Suprapubic skin (tissue), 4 donors: ENCODE measurements around the gene TMEM184B. TPM values are rescaled to one million over a fixed set of nuclear protein-coding genes. Genes with fewer than 3 reads are reported as not detected.

Experiments
- DNase-seq, 2 donors: peaks; one replicate each; pipeline ENCODE4 v3.0.0-alpha.2; 2019; ENCODE audit warnings: low spot score in 2 of 2
- H3K27ac ChIP-seq: fragments of 200-600 bp; sonication (generic); one replicate; pipeline ENCODE4 v1.5.1; 2019
- H3K27me3 ChIP-seq: fragments of 200-600 bp; sonication (generic); one replicate; pipeline ENCODE4 v1.5.1; 2019
- H3K36me3 ChIP-seq: fragments of 200-600 bp; sonication (generic); one replicate; pipeline ENCODE4 v1.5.1; 2019
- H3K4me1 ChIP-seq: fragments of 200-600 bp; sonication (generic); one replicate; pipeline ENCODE4 v1.5.1; 2019
- H3K4me3 ChIP-seq: fragments of 200-600 bp; sonication (generic); one replicate; pipeline ENCODE4 v1.5.1; 2019; ENCODE audit warnings: mild to moderate bottlenecking
- H3K9me3 ChIP-seq: fragments of 200-600 bp; sonication (generic); one replicate; pipeline ENCODE4 v1.5.1; 2019
- EP300 ChIP-seq: sonication (generic); formaldehyde crosslinking; IDR thresholded peaks from one replicate; pipeline ENCODE4 v1.6.1; 2017; ENCODE audit warnings: antibody characterized with exemption
- POLR2A ChIP-seq, 2 donors: fragments of 450-650 bp; IDR thresholded peaks; one replicate each; pipeline ENCODE4 v1.6.1; 2017; ENCODE audit warnings: antibody characterized with exemption in 2 of 2, mild to moderate bottlenecking in 2 of 2, moderate library complexity in 2 of 2
- POLR2AphosphoS5 ChIP-seq, 3 donors: sonication (generic); formaldehyde crosslinking; IDR thresholded peaks; one replicate each; pipeline ENCODE4 v1.6.1; 2017; ENCODE audit warnings: antibody characterized with exemption in 3 of 3
- WGBS: methylation state at CpG from one replicate; pipeline ENCODE4 v1.1.5; 2018; 5-methylcytosine and 5-hydroxymethylcytosine counted together
- total RNA-seq, 4 donors: library from RNA; depleted of rRNA; stranded (reverse); fragments of >200 nt; gene quantifications; one replicate each; pipeline ENCODE4 v1.1.0, GENCODE V29; 2016
- TF ChIP-seq, protein P1 (sequence below), 2 donors: fragments of 200-600 bp in 1 of 2; fragments of 450-650 bp in 1 of 2; sonication (generic) in 1 of 2; IDR thresholded peaks; one replicate each; pipeline ENCODE4 v1.5.1; 2016 to 2019; ENCODE audit warnings: antibody characterized with exemption in 2 of 2, mild to moderate bottlenecking in 1 of 2, moderate library complexity in 1 of 2

The TMEM184B gene
- total RNA-seq, 4 donors from 2014 or later = 41.5 to 54.9 (median 46.0) TPM

GRCh38 chr22:38175206-38176118, 97.3 kb downstream of the TMEM184B start:
- 90% methylated on average over 17 of the region's 17 CpGs for WGBS
- Histone ChIP-seq H3K4me3 (no peak overlapping the region), H3K36me3 (no peaks in the 10 kb centered on the region), H3K9me3 (no peaks in the 10 kb centered on the region), H3K4me1 (peaks cover 70% of the 10 kb centered on the region), H3K27ac (peak overlapping the region; percentile 82), H3K27me3 (no peaks in the 10 kb centered on the region)
- no peak for TF ChIP-seq EP300
- peak in 1 of 2 donors; percentile 62 for DNase-seq

GRCh38 chr22:38174626-38175025, 98.2 kb downstream of the TMEM184B start:
- WGBS = 92% methylated on average over 14 of the region's 14 CpGs

GRCh38 chr22:38173641-38173906, 99.2 kb downstream of the TMEM184B start:
- DNase-seq = no peak
- no peak overlapping the region for H3K27ac ChIP-seq
- peaks cover 54% of the 10 kb centered on the region for H3K4me1 ChIP-seq
- H3K27me3 ChIP-seq = no peaks in the 10 kb centered on the region
- H3K9me3 ChIP-seq = no peaks in the 10 kb centered on the region
- TF ChIP-seq POLR2A (IDR thresholded peaks at IDR 0.05) (no peak), EP300 (no peak), POLR2AphosphoS5 (IDR thresholded peaks at IDR 0.05) (no peak)
- TF ChIP-seq, protein P1, sequence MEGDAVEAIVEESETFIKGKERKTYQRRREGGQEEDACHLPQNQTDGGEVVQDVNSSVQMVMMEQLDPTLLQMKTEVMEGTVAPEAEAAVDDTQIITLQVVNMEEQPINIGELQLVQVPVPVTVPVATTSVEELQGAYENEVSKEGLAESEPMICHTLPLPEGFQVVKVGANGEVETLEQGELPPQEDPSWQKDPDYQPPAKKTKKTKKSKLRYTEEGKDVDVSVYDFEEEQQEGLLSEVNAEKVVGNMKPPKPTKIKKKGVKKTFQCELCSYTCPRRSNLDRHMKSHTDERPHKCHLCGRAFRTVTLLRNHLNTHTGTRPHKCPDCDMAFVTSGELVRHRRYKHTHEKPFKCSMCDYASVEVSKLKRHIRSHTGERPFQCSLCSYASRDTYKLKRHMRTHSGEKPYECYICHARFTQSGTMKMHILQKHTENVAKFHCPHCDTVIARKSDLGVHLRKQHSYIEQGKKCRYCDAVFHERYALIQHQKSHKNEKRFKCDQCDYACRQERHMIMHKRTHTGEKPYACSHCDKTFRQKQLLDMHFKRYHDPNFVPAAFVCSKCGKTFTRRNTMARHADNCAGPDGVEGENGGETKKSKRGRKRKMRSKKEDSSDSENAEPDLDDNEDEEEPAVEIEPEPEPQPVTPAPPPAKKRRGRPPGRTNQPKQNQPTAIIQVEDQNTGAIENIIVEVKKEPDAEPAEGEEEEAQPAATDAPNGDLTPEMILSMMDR (IDR thresholded peaks at IDR 0.05) = no peak
- H3K4me3 ChIP-seq = no peak overlapping the region
- WGBS = 98% methylated on average over 4 of the region's 4 CpGs
- no peaks in the 10 kb centered on the region for H3K36me3 ChIP-seq

More at GRCh38 chr22:38174626-38175025, 98.2 kb downstream of the TMEM184B start:
- Histone ChIP-seq H3K27ac (no peak overlapping the region), H3K27me3 (no peaks in the 10 kb centered on the region), H3K4me1 (peaks cover 61% of the 10 kb centered on the region), H3K9me3 (no peaks in the 10 kb centered on the region), H3K36me3 (no peaks in the 10 kb centered on the region), H3K4me3 (no peak overlapping the region)
- peak in 1 of 2 donors; percentile 65 for DNase-seq
- no peak for TF ChIP-seq POLR2AphosphoS5 (IDR thresholded peaks at IDR 0.05)
- no peak for TF ChIP-seq POLR2A (IDR thresholded peaks at IDR 0.05)
- TF ChIP-seq, protein P1 (IDR thresholded peaks at IDR 0.05) = no peak
- no peak for TF ChIP-seq EP300

- H3K36me3 ChIP-seq = peaks cover 3% of the 10 kb centered on the region
- peak in 2 of 3 donors; percentile 79 to 81 for TF ChIP-seq POLR2AphosphoS5 (IDR thresholded peaks at IDR 0.05)
- no peak for TF ChIP-seq POLR2A (IDR thresholded peaks at IDR 0.05)
- TF ChIP-seq, protein P1 (IDR thresholded peaks at IDR 0.05) = no peak
- TF ChIP-seq EP300 = no peak
- no peak overlapping the region for H3K4me3 ChIP-seq
- peaks cover 53% of the 10 kb centered on the region for H3K4me1 ChIP-seq
- peak overlapping the region; percentile 82 for H3K27ac ChIP-seq
- no peaks in the 10 kb centered on the region for H3K27me3 ChIP-seq
- peak; percentile 84 to 87 for DNase-seq
- no peaks in the 10 kb centered on the region for H3K9me3 ChIP-seq
- 47% methylated on average over 16 of the region's 16 CpGs for WGBS
Observed at GRCh38 chr22:38172832-38173640, 99.8 kb downstream of the TMEM184B start.

DNA sequence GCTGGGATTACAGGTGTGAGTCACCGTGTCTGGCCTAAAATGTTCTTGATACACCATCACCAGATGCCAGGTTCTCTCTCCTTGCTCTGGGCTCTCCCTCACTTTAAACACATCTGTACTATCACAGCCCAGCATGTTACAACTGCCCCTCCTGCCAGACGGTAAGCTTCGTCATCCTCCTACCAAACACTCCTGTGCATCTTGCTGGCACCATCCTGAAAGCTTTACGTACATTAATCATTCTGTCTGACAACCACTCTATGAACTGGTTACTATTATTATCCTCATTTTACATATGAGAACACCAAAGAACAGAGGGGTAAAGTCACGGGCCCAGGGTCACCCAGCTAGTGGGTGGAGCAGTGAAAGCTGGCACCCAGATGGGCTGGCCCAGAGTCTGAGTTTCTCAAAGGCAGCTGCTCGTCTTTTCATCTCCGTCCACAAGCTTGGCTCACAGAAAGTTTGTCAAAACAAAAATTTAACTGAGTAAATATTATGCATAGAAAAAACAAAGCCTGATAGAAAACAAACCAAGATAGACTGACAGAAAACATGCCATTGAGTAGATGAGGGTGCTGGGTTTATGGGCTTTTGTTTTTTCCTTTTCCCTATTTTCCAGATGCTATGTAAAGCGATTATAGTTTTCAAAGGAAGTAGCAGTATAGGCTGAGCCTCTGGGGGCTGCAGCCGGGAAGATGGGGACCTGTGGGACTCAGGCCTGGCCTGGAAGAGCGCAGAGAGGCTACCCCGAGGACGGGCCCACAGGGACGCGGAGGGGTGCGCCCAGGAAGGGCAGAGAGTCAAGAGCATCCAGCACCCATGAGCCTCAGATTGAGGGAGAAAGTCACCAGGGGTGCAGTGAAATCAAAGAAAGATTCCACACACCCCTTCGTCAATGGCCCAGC, 100.6 kb downstream of the TMEM184B start:
- Histone ChIP-seq H3K36me3 (peaks cover 6% of the 10 kb centered on the region), H3K27me3 (no peaks in the 10 kb centered on the region), H3K4me1 (peaks cover 48% of the 10 kb centered on the region), H3K9me3 (no peaks in the 10 kb centered on the region), H3K4me3 (no peak overlapping the region), H3K27ac (peak overlapping the region; percentile 82)
- TF ChIP-seq POLR2AphosphoS5 (IDR thresholded peaks at IDR 0.05) (peak in 1 of 3 donors; percentile 3), POLR2A (IDR thresholded peaks at IDR 0.05) (no peak)
- 42% methylated on average over 15 of the region's 16 CpGs for WGBS
- DNase-seq = peak in 1 of 2 donors; percentile 48
